ENCODE results near the gene PCDH15.

DNA sequence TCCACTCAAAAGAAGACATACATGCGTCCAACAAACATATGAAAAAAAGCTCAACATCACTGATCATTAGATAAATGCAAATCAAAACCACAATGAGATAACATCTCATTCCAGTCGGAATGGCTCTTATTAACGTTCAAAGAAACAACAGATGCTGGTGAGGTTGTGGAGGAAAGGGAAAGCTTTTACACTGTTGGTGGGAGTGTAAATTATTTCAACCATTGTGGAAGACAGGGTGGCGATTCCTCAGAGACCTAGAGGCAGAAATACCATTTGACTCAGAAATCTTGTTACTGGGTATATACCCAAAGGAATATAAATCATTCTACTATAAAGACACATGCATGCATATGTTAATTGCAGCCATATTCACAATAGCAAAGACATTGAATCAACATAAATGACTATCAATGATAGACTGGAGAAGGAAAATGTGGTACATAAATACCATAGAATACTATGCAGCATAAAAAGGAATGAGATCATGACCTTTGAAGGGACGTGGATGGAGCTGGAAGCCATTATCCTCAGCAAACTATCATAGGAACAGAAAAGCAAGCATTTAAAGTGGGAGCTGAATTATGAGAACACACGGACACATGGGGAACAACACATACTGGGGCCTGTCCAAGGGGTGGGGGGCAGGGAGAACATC is 28.4 kb downstream of the PCDH15 start:
- TF ChIP-seq GATA2 (IDR thresholded peaks at IDR 0.05; ENCODE audit: low read depth, low read length) (no peak), GATA3 (IDR thresholded peaks at IDR 0.05; ENCODE audit: low read depth, low read length) (no peak; the same call in 1 of the 2 replicates)
